IPS-15b (cell line): ENCODE data around the gene PHF2.

Experiments
- H3K27me3 ChIP-seq: one replicate; pipeline ENCODE4 v1.6.1; 2013; ENCODE audit warnings: low read length; ENCODE audit not compliant: control insufficient read depth, insufficient read depth
- H3K36me3 ChIP-seq: one replicate; pipeline ENCODE4 v1.6.1; 2013; ENCODE audit warnings: low read length; ENCODE audit not compliant: control insufficient read depth, insufficient read depth
- H3K4me1 ChIP-seq: one replicate; pipeline ENCODE4 v1.6.1; 2013; ENCODE audit warnings: mild to moderate bottlenecking, low read length; ENCODE audit not compliant: control insufficient read depth, insufficient read depth
- H3K4me3 ChIP-seq: one replicate; pipeline ENCODE4 v1.5.1; 2013; ENCODE audit warnings: low read depth, low read length
- H3K9ac ChIP-seq: one replicate; pipeline ENCODE4 v1.6.1; 2013; ENCODE audit warnings: low read depth, mild to moderate bottlenecking, low read length
- H3K9me3 ChIP-seq: one replicate; pipeline ENCODE4 v1.6.1; 2013; ENCODE audit warnings: mild to moderate bottlenecking, low read length; ENCODE audit not compliant: control insufficient read depth, insufficient read depth

PHF2 gene

GRCh38 chr9:93599571-93600403 lies 23.4 kb downstream of the PHF2 start:
- H3K4me3 ChIP-seq: no peak overlapping the region
- H3K4me1 ChIP-seq: peaks cover 19% of the 10 kb centered on the region
- no peaks in the 10 kb centered on the region for H3K36me3 ChIP-seq
- H3K9ac ChIP-seq: no peak overlapping the region
- no peaks in the 10 kb centered on the region for H3K9me3 ChIP-seq
- H3K27me3 ChIP-seq: no peaks in the 10 kb centered on the region

GRCh38 chr9:93600504-93600903 lies 24.1 kb downstream of the PHF2 start:
- H3K4me1 ChIP-seq: peaks cover 19% of the 10 kb centered on the region
- H3K36me3 ChIP-seq: no peaks in the 10 kb centered on the region
- no peak overlapping the region for H3K9ac ChIP-seq
- no peaks in the 10 kb centered on the region for H3K9me3 ChIP-seq
- no peaks in the 10 kb centered on the region for H3K27me3 ChIP-seq
- no peak overlapping the region for H3K4me3 ChIP-seq

- Histone ChIP-seq H3K27me3 (no peaks in the 10 kb centered on the region), H3K9me3 (no peaks in the 10 kb centered on the region), H3K4me1 (peaks cover 19% of the 10 kb centered on the region), H3K36me3 (no peaks in the 10 kb centered on the region), H3K4me3 (no peak overlapping the region), H3K9ac (no peak overlapping the region)
These were observed 24.7 kb downstream of the PHF2 start for GRCh38 chr9:93601063-93601462.

GRCh38 chr9:93601666-93602065 lies 25.3 kb downstream of the PHF2 start:
- Histone ChIP-seq H3K36me3 (no peaks in the 10 kb centered on the region), H3K27me3 (no peaks in the 10 kb centered on the region), H3K9ac (no peak overlapping the region), H3K9me3 (no peaks in the 10 kb centered on the region), H3K4me3 (no peak overlapping the region), H3K4me1 (peaks cover 19% of the 10 kb centered on the region)

- Histone ChIP-seq H3K27me3 (no peaks in the 10 kb centered on the region), H3K9ac (no peak overlapping the region), H3K9me3 (no peaks in the 10 kb centered on the region), H3K4me3 (no peak overlapping the region), H3K4me1 (peaks cover 19% of the 10 kb centered on the region), H3K36me3 (no peaks in the 10 kb centered on the region)
These were observed 26.6 kb downstream of the PHF2 start for GRCh38 chr9:93603011-93603410.

- Histone ChIP-seq H3K4me3 (no peak overlapping the region), H3K9me3 (no peaks in the 10 kb centered on the region), H3K9ac (no peak overlapping the region), H3K4me1 (peaks cover 19% of the 10 kb centered on the region), H3K36me3 (no peaks in the 10 kb centered on the region), H3K27me3 (no peaks in the 10 kb centered on the region)
These were observed 27.5 kb downstream of the PHF2 start for GRCh38 chr9:93603906-93604326.

GRCh38 chr9:93606187-93606586 lies 29.8 kb downstream of the PHF2 start:
- Histone ChIP-seq H3K36me3 (no peaks in the 10 kb centered on the region), H3K4me1 (peaks cover under 1% of the 10 kb centered on the region), H3K9ac (no peak overlapping the region), H3K4me3 (no peak overlapping the region), H3K9me3 (no peaks in the 10 kb centered on the region), H3K27me3 (no peaks in the 10 kb centered on the region)

GRCh38 chr9:93610206-93610605 lies 33.8 kb downstream of the PHF2 start:
- no peaks in the 10 kb centered on the region for H3K36me3 ChIP-seq
- H3K9me3 ChIP-seq: no peaks in the 10 kb centered on the region
- H3K9ac ChIP-seq: no peak overlapping the region
- H3K27me3 ChIP-seq: no peaks in the 10 kb centered on the region
- H3K4me3 ChIP-seq: no peak overlapping the region
- no peaks in the 10 kb centered on the region for H3K4me1 ChIP-seq

- Histone ChIP-seq H3K27me3 (no peaks in the 10 kb centered on the region), H3K4me3 (no peak overlapping the region), H3K9ac (no peak overlapping the region), H3K4me1 (peaks cover 4% of the 10 kb centered on the region), H3K36me3 (no peaks in the 10 kb centered on the region), H3K9me3 (no peaks in the 10 kb centered on the region)
These were observed 35.8 kb downstream of the PHF2 start for GRCh38 chr9:93612052-93612795.

- peaks cover 7% of the 10 kb centered on the region for H3K4me1 ChIP-seq
- H3K27me3 ChIP-seq: no peaks in the 10 kb centered on the region
- no peak overlapping the region for H3K4me3 ChIP-seq
- H3K9ac ChIP-seq: no peak overlapping the region
- H3K9me3 ChIP-seq: no peaks in the 10 kb centered on the region
- H3K36me3 ChIP-seq: no peaks in the 10 kb centered on the region
These were observed 36.4 kb downstream of the PHF2 start for GRCh38 chr9:93612796-93613154.

GRCh38 chr9:93613174-93613573 lies 36.8 kb downstream of the PHF2 start:
- H3K4me3 ChIP-seq: no peak overlapping the region
- peaks cover 8% of the 10 kb centered on the region for H3K4me1 ChIP-seq
- H3K9me3 ChIP-seq: no peaks in the 10 kb centered on the region
- H3K27me3 ChIP-seq: no peaks in the 10 kb centered on the region
- H3K9ac ChIP-seq: no peak overlapping the region
- no peaks in the 10 kb centered on the region for H3K36me3 ChIP-seq

- Histone ChIP-seq H3K27me3 (no peaks in the 10 kb centered on the region), H3K36me3 (no peaks in the 10 kb centered on the region), H3K4me3 (no peak overlapping the region), H3K9me3 (no peaks in the 10 kb centered on the region), H3K4me1 (peaks cover 8% of the 10 kb centered on the region), H3K9ac (no peak overlapping the region)
These were observed 37.4 kb downstream of the PHF2 start for GRCh38 chr9:93613791-93614190.
